Activated CD4-positive, alpha-beta memory T cell treated with anti-CD3 and anti-CD28 coated beads for 36 hours (primary cell): ENCODE results near the gene KRT2. TPM values are rescaled to one million over a fixed set of nuclear protein-coding genes. Genes with fewer than 3 reads are reported as not detected.

Experiments
- CTCF ChIA-PET: fragments of 350-600 bp; sonication (Branson Sonifier 250); formaldehyde crosslinking; loops from one replicate; lab custom pipeline; 2021; ENCODE audit warnings: antibody characterized with exemption, inconsistent platforms; lab: Charles Lee
- POLR2A ChIA-PET: fragments of 350-600 bp; sonication (Branson Sonifier 250); formaldehyde crosslinking; loops from one replicate; lab custom pipeline; 2021; ENCODE audit warnings: antibody characterized with exemption; lab: Charles Lee
- DNase-seq: peaks from one replicate; pipeline ENCODE4 v3.0.0-alpha.2; 2020
- H3K27ac Mint-ChIP-seq: one replicate; pipeline ENCODE4 v1.8.0; 2021; ENCODE audit warnings: mixed read lengths
- H3K27me3 Mint-ChIP-seq: one replicate; pipeline ENCODE4 v1.8.0; 2021; ENCODE audit warnings: mixed read lengths
- H3K36me3 Mint-ChIP-seq: one replicate; pipeline ENCODE4 v1.8.0; 2021; ENCODE audit warnings: mixed read lengths
- H3K4me1 Mint-ChIP-seq: one replicate; pipeline ENCODE4 v1.8.0; 2021; ENCODE audit warnings: low read depth, mixed read lengths
- H3K4me3 Mint-ChIP-seq: one replicate; pipeline ENCODE4 v1.8.0; 2021; ENCODE audit warnings: mild to moderate bottlenecking, mixed read lengths
- H3K9me3 Mint-ChIP-seq: one replicate; pipeline ENCODE4 v1.8.0; 2021; ENCODE audit warnings: mixed read lengths
- intact Hi-C: fragments of 100-400 bp; cut with micrococcal nuclease; formaldehyde crosslinking; loops from one replicate; pipeline ENCODE4 v1.15.1; 2023
- total RNA-seq, 2 experiments: library from RNA; stranded (reverse); gene quantifications; one replicate each; pipeline ENCODE4 v1.2.3, GENCODE V29; 2021

KRT2 gene
- total RNA-seq, 2 experiments from 2014 or later: not detected

GRCh38 chr12:52646613-52647012, 5.4 kb downstream of the KRT2 start:
- Mint-ChIP-seq H3K4me1 (peaks cover 50% of the 10 kb centered on the region), H3K4me3 (no peak overlapping the region)
- POLR2A ChIA-PET: no interaction called here

GRCh38 chr12:52645982-52646381, 6.0 kb downstream of the KRT2 start:
- CTCF ChIA-PET: no interaction called here
- Mint-ChIP-seq H3K36me3 (no peaks in the 10 kb centered on the region), H3K4me1 (peaks cover 56% of the 10 kb centered on the region), H3K9me3 (no peaks in the 10 kb centered on the region), H3K4me3 (no peak overlapping the region), H3K27ac (no peak overlapping the region), H3K27me3 (no peaks in the 10 kb centered on the region)
- POLR2A ChIA-PET: no interaction called here
- no peak for DNase-seq
- intact Hi-C loops: loop anchor here (10.0 kb wide), 1 partner anchor 61 kb away; no protein-coding TSS in a partner anchor

More at GRCh38 chr12:52646613-52647012, 5.4 kb downstream of the KRT2 start:
- CTCF ChIA-PET: no interaction called here
- Mint-ChIP-seq H3K9me3 (no peaks in the 10 kb centered on the region), H3K36me3 (no peaks in the 10 kb centered on the region), H3K27me3 (no peaks in the 10 kb centered on the region), H3K27ac (no peak overlapping the region)
- DNase-seq: no peak
- intact Hi-C loops: loop anchor here (10.0 kb wide), 1 partner anchor 62 kb away; no protein-coding TSS in a partner anchor

DNA sequence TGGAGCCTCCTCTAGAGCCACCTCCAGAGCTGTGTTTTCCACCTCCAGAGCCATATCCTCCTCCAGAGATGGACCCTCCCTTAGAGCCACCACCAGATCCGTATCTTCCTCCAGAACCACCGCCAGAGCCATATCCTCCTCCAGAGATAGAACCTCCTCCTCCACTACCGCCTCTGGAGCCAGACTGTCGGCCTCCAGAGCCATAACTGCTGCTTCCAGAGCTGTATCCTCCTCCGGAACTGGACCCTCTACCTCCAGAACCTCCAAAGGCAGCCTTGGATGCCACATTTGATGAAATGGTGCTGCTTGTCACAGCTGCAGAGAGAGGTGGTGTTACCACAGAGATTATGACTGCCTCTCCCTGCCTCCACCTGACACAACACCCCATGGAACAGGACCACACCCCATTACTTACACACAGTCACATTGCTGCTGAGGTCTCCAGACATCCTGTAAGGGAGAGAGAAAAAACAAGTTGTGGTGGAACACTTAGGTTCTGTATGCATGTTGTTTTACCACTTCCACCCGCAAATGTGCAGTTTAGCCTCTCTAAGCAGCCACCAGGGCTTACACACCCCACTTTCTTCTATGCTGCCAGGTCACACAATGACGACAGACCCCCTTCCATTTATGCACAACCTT, 6.8 kb downstream of the KRT2 start:
- peak; percentile 40 for DNase-seq
- Mint-ChIP-seq H3K36me3 (no peaks in the 10 kb centered on the region), H3K27me3 (no peaks in the 10 kb centered on the region), H3K4me3 (no peak overlapping the region), H3K27ac (peak overlapping the region; percentile 36), H3K4me1 (peaks cover 56% of the 10 kb centered on the region), H3K9me3 (no peaks in the 10 kb centered on the region)
- POLR2A ChIA-PET: no interaction called here
- intact Hi-C loops: loop anchor here (10.0 kb wide), 1 partner anchor 60 kb away; no protein-coding TSS in a partner anchor
- CTCF ChIA-PET: no interaction called here

DNA sequence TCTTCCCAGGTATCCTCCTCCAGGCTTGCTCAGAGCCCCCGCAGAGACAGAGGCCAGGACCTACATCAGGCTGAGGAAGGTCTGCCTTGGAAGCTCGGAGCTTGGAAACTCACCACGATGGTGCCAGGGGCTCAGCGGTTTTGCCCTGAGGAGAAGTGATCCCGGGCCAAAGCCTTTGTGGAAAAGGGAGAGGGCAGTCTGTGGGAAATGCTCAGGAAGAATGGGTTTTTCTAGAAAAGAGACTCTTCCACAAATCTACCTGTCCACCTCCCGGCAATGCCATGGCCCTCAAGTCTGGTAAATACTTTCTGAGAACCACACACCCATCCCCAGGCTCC, 8.0 kb downstream of the KRT2 start:
- no peak overlapping the region for H3K4me3 Mint-ChIP-seq
- H3K27ac Mint-ChIP-seq: no peak overlapping the region
- DNase-seq: no peak
- no peaks in the 10 kb centered on the region for H3K36me3 Mint-ChIP-seq
- H3K9me3 Mint-ChIP-seq: no peaks in the 10 kb centered on the region
- peaks cover 53% of the 10 kb centered on the region for H3K4me1 Mint-ChIP-seq
- CTCF ChIA-PET: no interaction called here
- intact Hi-C loops: loop anchor here (10.0 kb wide), 1 partner anchor 59 kb away; no protein-coding TSS in a partner anchor
- H3K27me3 Mint-ChIP-seq: no peaks in the 10 kb centered on the region
- POLR2A ChIA-PET: no interaction called here

- ChIA-PET POLR2A (no interaction called here), CTCF (no interaction called here)
- Mint-ChIP-seq H3K4me1 (peaks cover 50% of the 10 kb centered on the region), H3K27ac (no peak overlapping the region), H3K36me3 (no peaks in the 10 kb centered on the region), H3K4me3 (no peak overlapping the region), H3K27me3 (no peaks in the 10 kb centered on the region), H3K9me3 (no peaks in the 10 kb centered on the region)
- intact Hi-C loops: loop anchor here (10.0 kb wide), 1 partner anchor 59 kb away; no protein-coding TSS in a partner anchor
- no peak for DNase-seq
Observed at GRCh38 chr12:52643233-52644077, 8.6 kb downstream of the KRT2 start.

DNA sequence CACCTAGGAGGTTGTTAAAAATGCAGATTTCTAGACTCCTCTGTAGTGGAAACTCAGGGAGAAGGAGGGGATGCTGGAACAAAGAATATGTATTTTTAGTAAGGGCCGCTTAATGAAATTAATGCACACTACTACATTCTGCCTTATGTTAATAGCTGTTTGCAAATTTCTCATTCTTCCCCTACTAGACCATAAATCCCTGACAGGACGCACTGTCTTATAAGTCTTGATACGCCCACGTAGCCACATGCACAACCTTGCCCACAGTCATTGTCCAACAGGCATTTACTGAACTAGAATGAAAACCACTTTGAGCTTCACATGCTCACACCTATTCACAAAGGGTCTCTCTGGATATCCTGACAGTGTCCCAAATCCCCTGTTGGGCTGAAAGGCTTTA, 10.5 kb downstream of the KRT2 start:
- H3K27ac Mint-ChIP-seq: no peak overlapping the region
- no peak overlapping the region for H3K4me3 Mint-ChIP-seq
- ChIA-PET POLR2A (no interaction called here), CTCF (no interaction called here)
- H3K36me3 Mint-ChIP-seq: no peaks in the 10 kb centered on the region
- H3K4me1 Mint-ChIP-seq: peaks cover 41% of the 10 kb centered on the region
- H3K9me3 Mint-ChIP-seq: no peaks in the 10 kb centered on the region
- intact Hi-C loops: loop anchor here (10.0 kb wide), 1 partner anchor 57 kb away; no protein-coding TSS in a partner anchor
- H3K27me3 Mint-ChIP-seq: no peaks in the 10 kb centered on the region
- no peak for DNase-seq

- peaks cover 26% of the 10 kb centered on the region for H3K4me1 Mint-ChIP-seq
- no peak overlapping the region for H3K4me3 Mint-ChIP-seq
- DNase-seq: no peak
- intact Hi-C loops: no loop called here
- peaks cover 2% of the 10 kb centered on the region for H3K27me3 Mint-ChIP-seq
- H3K36me3 Mint-ChIP-seq: no peaks in the 10 kb centered on the region
- ChIA-PET CTCF (no interaction called here), POLR2A (no interaction called here)
- no peaks in the 10 kb centered on the region for H3K9me3 Mint-ChIP-seq
- no peak overlapping the region for H3K27ac Mint-ChIP-seq
Observed at GRCh38 chr12:52637299-52637698, 14.7 kb downstream of the KRT2 start.

GRCh38 chr12:52636592-52637258, 15.3 kb downstream of the KRT2 start:
- Mint-ChIP-seq H3K27me3 (peaks cover 2% of the 10 kb centered on the region), H3K4me3 (no peak overlapping the region), H3K27ac (no peak overlapping the region), H3K9me3 (no peaks in the 10 kb centered on the region), H3K4me1 (peaks cover 24% of the 10 kb centered on the region), H3K36me3 (no peaks in the 10 kb centered on the region)
- POLR2A ChIA-PET: no interaction called here
- intact Hi-C loops: no loop called here
- CTCF ChIA-PET: no interaction called here
- DNase-seq: no peak

GRCh38 chr12:52636189-52636588, 15.8 kb downstream of the KRT2 start:
- no peak for DNase-seq
- Mint-ChIP-seq H3K4me1 (peaks cover 19% of the 10 kb centered on the region), H3K27ac (no peak overlapping the region), H3K9me3 (no peaks in the 10 kb centered on the region), H3K27me3 (peaks cover 2% of the 10 kb centered on the region), H3K4me3 (no peak overlapping the region), H3K36me3 (no peaks in the 10 kb centered on the region)
- ChIA-PET CTCF (interaction anchor here (0.7 kb wide), 1 partner anchor 1947 kb away, joined by 4 read pairs; no protein-coding TSS in a partner anchor), POLR2A (no interaction called here)
- intact Hi-C loops: no loop called here

GRCh38 chr12:52634266-52635056, 17.6 kb downstream of the KRT2 start:
- POLR2A ChIA-PET: no interaction called here
- CTCF ChIA-PET: interaction anchor here (0.7 kb wide), 1 partner anchor 235 kb away, joined by 3 read pairs; no protein-coding TSS in a partner anchor
- peaks cover 2% of the 10 kb centered on the region for H3K27me3 Mint-ChIP-seq

DNA sequence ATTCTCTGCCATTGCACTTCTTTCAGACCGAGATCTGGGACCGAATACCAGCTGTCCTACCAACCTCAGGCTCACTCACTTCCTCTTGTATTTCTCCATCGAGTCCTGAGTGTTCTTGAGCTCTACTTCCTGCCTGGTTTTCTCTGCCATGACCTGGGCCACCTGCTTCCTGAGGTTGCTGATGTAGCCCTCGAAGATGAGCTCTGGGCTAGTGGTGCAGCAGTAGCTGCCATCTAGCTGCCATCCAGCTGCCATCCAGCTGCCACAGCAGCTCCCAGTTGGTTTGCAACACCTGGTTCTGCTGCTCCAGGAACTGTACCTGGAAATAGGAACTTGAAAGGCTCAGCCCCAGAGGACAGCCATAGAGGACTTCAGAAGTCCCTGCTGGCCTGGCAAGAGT, 18.6 kb downstream of the KRT2 start:
- DNase-seq: peak; percentile 26

More at GRCh38 chr12:52634266-52635056, 17.6 kb downstream of the KRT2 start:
- DNase-seq: no peak
- Mint-ChIP-seq H3K36me3 (no peaks in the 10 kb centered on the region), H3K9me3 (no peaks in the 10 kb centered on the region), H3K4me1 (peaks cover 27% of the 10 kb centered on the region), H3K27ac (no peak overlapping the region), H3K4me3 (no peak overlapping the region)
- intact Hi-C loops: no loop called here

More for the DNA sequence above, 18.6 kb downstream of the KRT2 start:
- Mint-ChIP-seq H3K27me3 (peaks cover 2% of the 10 kb centered on the region), H3K4me3 (no peak overlapping the region), H3K36me3 (no peaks in the 10 kb centered on the region), H3K9me3 (no peaks in the 10 kb centered on the region), H3K4me1 (peaks cover 27% of the 10 kb centered on the region), H3K27ac (no peak overlapping the region)
- intact Hi-C loops: no loop called here
- ChIA-PET POLR2A (no interaction called here), CTCF (interaction anchor here (0.6 to 1.3 kb wide), 3 partner anchors 167 to 252 kb away, joined by 3 read pairs; no protein-coding TSS in a partner anchor)
